HG03025 (cell line): ENCODE results near the gene IL22RA2.
"Not testable (repeated sequence)": the region's sequence is repeated elsewhere in the genome, so short reads cannot be mapped to it uniquely, and the experiment has no call there.

Source experiments
- ATAC-seq: cut with Tn5 transposase; IDR thresholded peaks from one replicate; pipeline ENCODE4 v1.9.1; 2021; ENCODE audit warnings: mild to moderate bottlenecking, moderate library complexity; ENCODE audit not compliant: unreplicated experiment, low FRiP score

Gene IL22RA2

GRCh38 chr6:137173501-137173900 lies at the start of gene IL22RA2:
IL22RA2 (minus strand) TSS chr6:137173644; CDS start chr6:137161749, 11,895 bp downstream.
- ATAC-seq: no peak

GRCh38 chr6:137222381-137222780 lies 48.9 kb upstream of the IL22RA2 start:
- ATAC-seq: no peak

- peak; percentile 7 for ATAC-seq
Observed at GRCh38 chr6:137219664-137220252, 46.3 kb upstream of the IL22RA2 start.

GRCh38 chr6:137218917-137219663 lies 45.6 kb upstream of the IL22RA2 start, which contains the start of gene IFNGR1:
IFNGR1 (minus strand) TSS chr6:137219385; CDS start chr6:137219327, 58 bp downstream.
- peak; percentile 94 for ATAC-seq

GRCh38 chr6:137218473-137218916 lies 45.1 kb upstream of the IL22RA2 start:
- ATAC-seq: peak; percentile 37

GRCh38 chr6:137217801-137218472 lies 44.5 kb upstream of the IL22RA2 start:
- ATAC-seq: no peak

- ATAC-seq: no peak
Observed at GRCh38 chr6:137216875-137217553, 43.6 kb upstream of the IL22RA2 start.

- no peak for ATAC-seq
Observed at GRCh38 chr6:137216106-137216505, 42.7 kb upstream of the IL22RA2 start.

- not testable (repeated sequence) for ATAC-seq
Observed at GRCh38 chr6:137215630-137216029, 42.2 kb upstream of the IL22RA2 start.

- no peak for ATAC-seq
Observed at GRCh38 chr6:137214931-137215330, 41.5 kb upstream of the IL22RA2 start.

- ATAC-seq: no peak
Observed at GRCh38 chr6:137213813-137214212, 40.4 kb upstream of the IL22RA2 start.

- no peak for ATAC-seq
Observed at GRCh38 chr6:137213331-137213740, 39.9 kb upstream of the IL22RA2 start.

- ATAC-seq: no peak
Observed at GRCh38 chr6:137211910-137212309, 38.5 kb upstream of the IL22RA2 start.

- no peak for ATAC-seq
Observed at GRCh38 chr6:137210903-137211302, 37.5 kb upstream of the IL22RA2 start.

- ATAC-seq: no peak
Observed at GRCh38 chr6:137208279-137208678, 34.8 kb upstream of the IL22RA2 start.

GRCh38 chr6:137207457-137207856 lies 34.0 kb upstream of the IL22RA2 start:
- not testable (repeated sequence) for ATAC-seq

GRCh38 chr6:137206577-137206976 lies 33.1 kb upstream of the IL22RA2 start:
- no peak for ATAC-seq

GRCh38 chr6:137203256-137203655 lies 29.8 kb upstream of the IL22RA2 start:
- no peak for ATAC-seq

- no peak for ATAC-seq
Observed at GRCh38 chr6:137202078-137202477, 28.6 kb upstream of the IL22RA2 start.

GRCh38 chr6:137201006-137201405 lies 27.6 kb upstream of the IL22RA2 start:
- ATAC-seq: no peak

- ATAC-seq: no peak
Observed at GRCh38 chr6:137200288-137200687, 26.8 kb upstream of the IL22RA2 start.
